ENCODE results near the gene ZYG11B. TPM values are rescaled to one million over a fixed set of nuclear protein-coding genes. Genes with fewer than 3 reads are reported as not detected.
A peak's percentile ranks its signal among the peaks of the same experiment; 100 is the strongest.
"Not testable (repeated sequence)": the region's sequence is repeated elsewhere in the genome, so short reads cannot be mapped to it uniquely, and the experiment has no call there.

ZYG11B gene
- total RNA-seq, 1 experiment from 2014 or later, result 16.2 TPM

GRCh38 chr1:52769346-52770033 lies 43.2 kb downstream of the ZYG11B start:
- ChIA-PET CTCF (interaction anchor here (0.5 kb wide), 1 partner anchor 266 kb away, joined by 3 read pairs; no protein-coding TSS in a partner anchor), POLR2A (interaction anchor here (0.6 kb wide), 2 partner anchors 10 to 362 kb away, joined by 3 to 4 read pairs; no protein-coding TSS in a partner anchor)
- TF ChIP-seq, protein P1, sequence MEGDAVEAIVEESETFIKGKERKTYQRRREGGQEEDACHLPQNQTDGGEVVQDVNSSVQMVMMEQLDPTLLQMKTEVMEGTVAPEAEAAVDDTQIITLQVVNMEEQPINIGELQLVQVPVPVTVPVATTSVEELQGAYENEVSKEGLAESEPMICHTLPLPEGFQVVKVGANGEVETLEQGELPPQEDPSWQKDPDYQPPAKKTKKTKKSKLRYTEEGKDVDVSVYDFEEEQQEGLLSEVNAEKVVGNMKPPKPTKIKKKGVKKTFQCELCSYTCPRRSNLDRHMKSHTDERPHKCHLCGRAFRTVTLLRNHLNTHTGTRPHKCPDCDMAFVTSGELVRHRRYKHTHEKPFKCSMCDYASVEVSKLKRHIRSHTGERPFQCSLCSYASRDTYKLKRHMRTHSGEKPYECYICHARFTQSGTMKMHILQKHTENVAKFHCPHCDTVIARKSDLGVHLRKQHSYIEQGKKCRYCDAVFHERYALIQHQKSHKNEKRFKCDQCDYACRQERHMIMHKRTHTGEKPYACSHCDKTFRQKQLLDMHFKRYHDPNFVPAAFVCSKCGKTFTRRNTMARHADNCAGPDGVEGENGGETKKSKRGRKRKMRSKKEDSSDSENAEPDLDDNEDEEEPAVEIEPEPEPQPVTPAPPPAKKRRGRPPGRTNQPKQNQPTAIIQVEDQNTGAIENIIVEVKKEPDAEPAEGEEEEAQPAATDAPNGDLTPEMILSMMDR (IDR thresholded peaks at IDR 0.05; ENCODE audit: unreplicated experiment), result no peak
- Mint-ChIP-seq H3K27me3 (ENCODE audit: insufficient read depth, unreplicated experiment) (no peaks in the 10 kb centered on the region), H3K4me3 (ENCODE audit: unreplicated experiment) (no peak overlapping the region), H3K4me1 (ENCODE audit: insufficient read depth, unreplicated experiment) (no peaks in the 10 kb centered on the region), H3K9me3 (ENCODE audit: unreplicated experiment) (no peaks in the 10 kb centered on the region), H3K27ac (ENCODE audit: low read depth, unreplicated experiment) (no peak overlapping the region), H3K36me3 (ENCODE audit: insufficient read depth, unreplicated experiment) (peaks cover 44% of the 10 kb centered on the region)
- DNase-seq (ENCODE audit: unreplicated experiment), result no peak
- intact Hi-C loops (cut with micrococcal nuclease), result no loop called here
- no TSS peak for BruUV-seq (replicated peaks)

- no peaks in the 10 kb centered on the region for H3K4me1 Mint-ChIP-seq (ENCODE audit: insufficient read depth, unreplicated experiment)
- CTCF ChIA-PET, result interaction anchor here (0.7 to 0.8 kb wide), 2 partner anchors 10 to 71 kb away, joined by 3 to 4 read pairs; no protein-coding TSS in a partner anchor
- POLR2A ChIA-PET, result no interaction called here
Measured at GRCh38 chr1:52771384-52771783, 45.1 kb downstream of the ZYG11B start.

GRCh38 chr1:52786148-52786547 lies 59.9 kb downstream of the ZYG11B start:
- Mint-ChIP-seq H3K27me3 (ENCODE audit: insufficient read depth, unreplicated experiment) (no peaks in the 10 kb centered on the region), H3K36me3 (ENCODE audit: insufficient read depth, unreplicated experiment) (peaks cover 59% of the 10 kb centered on the region), H3K4me3 (ENCODE audit: unreplicated experiment) (no peak overlapping the region), H3K4me1 (ENCODE audit: insufficient read depth, unreplicated experiment) (no peaks in the 10 kb centered on the region), H3K27ac (ENCODE audit: low read depth, unreplicated experiment) (no peak overlapping the region), H3K9me3 (ENCODE audit: unreplicated experiment) (no peaks in the 10 kb centered on the region)
- TF ChIP-seq, protein P1 (IDR thresholded peaks at IDR 0.05; ENCODE audit: unreplicated experiment), result no peak
- DNase-seq (ENCODE audit: unreplicated experiment), result no peak
- ChIA-PET CTCF (no interaction called here), POLR2A (no interaction called here)
- BruUV-seq (replicated peaks), result no TSS peak
- intact Hi-C loops (cut with micrococcal nuclease), result no loop called here

More at GRCh38 chr1:52771384-52771783, 45.1 kb downstream of the ZYG11B start:
- DNase-seq (ENCODE audit: unreplicated experiment), result no peak
- TF ChIP-seq, protein P1 (IDR thresholded peaks at IDR 0.05; ENCODE audit: unreplicated experiment), result no peak
- TSS peak; percentile 56 for BruUV-seq (replicated peaks)
- intact Hi-C loops (cut with micrococcal nuclease), result no loop called here
- Mint-ChIP-seq H3K27ac (ENCODE audit: low read depth, unreplicated experiment) (no peak overlapping the region), H3K4me3 (ENCODE audit: unreplicated experiment) (no peak overlapping the region), H3K27me3 (ENCODE audit: insufficient read depth, unreplicated experiment) (no peaks in the 10 kb centered on the region), H3K9me3 (ENCODE audit: unreplicated experiment) (no peaks in the 10 kb centered on the region), H3K36me3 (ENCODE audit: insufficient read depth, unreplicated experiment) (peaks cover 47% of the 10 kb centered on the region)

- intact Hi-C loops (cut with micrococcal nuclease); DNase-seq (ENCODE audit: unreplicated experiment); H3K9me3 Mint-ChIP-seq (ENCODE audit: unreplicated experiment); H3K27me3 Mint-ChIP-seq (ENCODE audit: insufficient read depth, unreplicated experiment); H3K4me1 Mint-ChIP-seq (ENCODE audit: insufficient read depth, unreplicated experiment); BruUV-seq (replicated peaks); H3K27ac Mint-ChIP-seq (ENCODE audit: low read depth, unreplicated experiment); H3K4me3 Mint-ChIP-seq (ENCODE audit: unreplicated experiment): not testable (repeated sequence)
- ChIA-PET CTCF (interaction anchor here (1.0 kb wide), 1 partner anchor 17 kb away, joined by 4 read pairs; no protein-coding TSS in a partner anchor), POLR2A (interaction anchor here (0.6 kb wide), 1 partner anchor 164 kb away, joined by 3 read pairs; no protein-coding TSS in a partner anchor)
- H3K36me3 Mint-ChIP-seq (ENCODE audit: insufficient read depth, unreplicated experiment), result peaks cover 55% of the 10 kb centered on the region
Measured at GRCh38 chr1:52790429-52790828, 64.2 kb downstream of the ZYG11B start.
